GM10248 (cell line): Measurements from ENCODE around the gene HLF.

Experiments used
- CTCF ChIA-PET: fragments of 300-600 bp; sonication (Branson Sonifier 250); formaldehyde crosslinking; extraction: SDS; loops from one replicate; lab custom pipeline; 2021; ENCODE audit warnings: antibody characterized with exemption; lab: Yijun Ruan, JAX
- POLR2A ChIA-PET: fragments of 350-650 bp; sonication (Branson Sonifier 250); formaldehyde crosslinking; extraction: SDS; loops from one replicate; lab custom pipeline; 2020; ENCODE audit warnings: antibody characterized with exemption; lab: Yijun Ruan, JAX
- DNase-seq: peaks from one replicate; pipeline ENCODE4 v3.0.0; 2012; ENCODE audit errors: extremely low spot score
- TF ChIP-seq, protein P1 (sequence below): IDR thresholded peaks from 2 replicates; pipeline ENCODE4 v1.5.1; 2012; ENCODE audit warnings: mild to moderate bottlenecking, low read depth; ENCODE audit errors: extremely low read depth, missing control alignments, control extremely low read depth

HLF gene

DNA sequence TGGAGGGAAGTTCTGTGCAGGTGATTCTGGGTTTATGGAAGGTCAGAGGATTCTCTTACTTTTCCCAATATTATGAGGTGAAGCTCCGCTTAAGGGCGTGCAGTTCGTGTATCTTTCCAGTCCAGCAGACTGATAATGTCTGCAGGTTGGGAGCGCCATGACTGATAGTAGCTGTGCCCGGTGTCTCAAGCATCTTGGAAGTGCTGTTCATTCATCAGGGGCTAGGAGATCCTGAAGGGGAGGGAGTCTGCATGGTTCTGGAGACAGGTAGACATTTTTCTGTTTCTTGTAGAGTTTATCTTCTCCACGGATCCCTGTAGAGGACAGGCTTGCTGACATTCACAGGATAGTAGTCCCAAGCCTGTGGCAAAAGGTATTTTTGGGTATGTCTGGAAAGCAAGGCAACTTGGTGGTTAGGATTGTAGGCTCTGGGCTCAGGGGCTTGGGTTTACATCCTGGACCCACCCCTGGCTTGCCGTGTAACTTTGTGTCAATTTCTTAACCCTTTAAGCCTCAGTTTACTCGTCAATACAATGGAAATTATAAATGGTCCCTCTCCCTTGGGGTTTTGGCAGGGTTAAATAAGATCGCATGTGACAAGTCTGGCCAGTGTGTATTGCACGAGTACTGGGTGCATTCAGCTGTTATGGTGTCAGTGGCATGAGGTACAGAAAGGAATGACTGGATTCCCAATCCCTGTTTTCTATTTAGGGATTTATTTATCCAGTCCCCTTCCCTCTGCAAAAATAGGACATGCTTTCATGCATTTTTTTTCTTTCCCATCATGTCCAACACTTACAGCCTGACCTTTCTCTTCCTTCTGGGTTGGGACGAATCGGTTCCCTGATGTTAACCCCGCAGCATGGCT is 8.2 kb downstream of the HLF start:
- TF ChIP-seq, protein P1, sequence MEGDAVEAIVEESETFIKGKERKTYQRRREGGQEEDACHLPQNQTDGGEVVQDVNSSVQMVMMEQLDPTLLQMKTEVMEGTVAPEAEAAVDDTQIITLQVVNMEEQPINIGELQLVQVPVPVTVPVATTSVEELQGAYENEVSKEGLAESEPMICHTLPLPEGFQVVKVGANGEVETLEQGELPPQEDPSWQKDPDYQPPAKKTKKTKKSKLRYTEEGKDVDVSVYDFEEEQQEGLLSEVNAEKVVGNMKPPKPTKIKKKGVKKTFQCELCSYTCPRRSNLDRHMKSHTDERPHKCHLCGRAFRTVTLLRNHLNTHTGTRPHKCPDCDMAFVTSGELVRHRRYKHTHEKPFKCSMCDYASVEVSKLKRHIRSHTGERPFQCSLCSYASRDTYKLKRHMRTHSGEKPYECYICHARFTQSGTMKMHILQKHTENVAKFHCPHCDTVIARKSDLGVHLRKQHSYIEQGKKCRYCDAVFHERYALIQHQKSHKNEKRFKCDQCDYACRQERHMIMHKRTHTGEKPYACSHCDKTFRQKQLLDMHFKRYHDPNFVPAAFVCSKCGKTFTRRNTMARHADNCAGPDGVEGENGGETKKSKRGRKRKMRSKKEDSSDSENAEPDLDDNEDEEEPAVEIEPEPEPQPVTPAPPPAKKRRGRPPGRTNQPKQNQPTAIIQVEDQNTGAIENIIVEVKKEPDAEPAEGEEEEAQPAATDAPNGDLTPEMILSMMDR = no peak
- DNase-seq = no peak
- POLR2A ChIA-PET = no interaction called here
- CTCF ChIA-PET = interaction anchor here (0.9 kb wide), 1 partner anchor 17 kb away, joined by 3 read pairs; no protein-coding TSS in a partner anchor

DNA sequence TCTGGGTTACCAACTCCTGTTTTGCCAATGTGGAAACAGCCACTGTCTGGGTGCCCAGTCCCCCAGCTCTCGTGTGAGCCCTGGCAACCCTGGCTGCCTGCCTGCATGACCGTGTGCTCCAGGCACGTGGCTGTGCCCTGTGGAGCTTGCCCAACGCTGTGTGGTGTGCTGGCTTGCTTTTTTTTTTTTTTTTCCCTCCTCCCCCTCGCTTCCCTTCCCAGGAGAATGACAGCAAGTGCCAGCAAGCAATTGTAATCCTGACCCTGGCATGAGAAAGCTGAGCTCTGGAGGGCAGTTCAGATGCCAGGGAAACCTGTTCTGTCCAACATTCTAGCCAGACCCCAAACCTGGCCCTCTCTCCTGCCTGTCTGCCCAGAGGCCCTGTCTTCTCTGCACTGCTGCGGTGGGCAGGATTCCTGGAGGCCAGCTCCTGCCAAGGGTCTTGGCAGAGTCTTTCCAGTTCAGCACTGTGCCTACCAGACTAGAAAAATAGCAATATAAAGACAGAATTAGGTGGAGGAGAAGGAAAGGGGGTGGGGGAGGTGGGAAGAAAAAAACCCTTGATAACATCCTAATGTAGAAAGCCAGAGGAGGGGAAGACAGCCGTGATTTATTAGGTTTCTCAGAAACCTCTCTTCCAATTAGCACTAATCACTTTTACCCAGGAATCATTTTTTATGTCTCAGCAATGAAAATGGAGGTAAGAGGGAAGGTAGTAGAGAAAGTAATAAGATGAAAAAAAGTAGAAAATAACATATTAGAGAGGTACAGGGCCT is 9.0 kb downstream of the HLF start:
- no peak for DNase-seq
- ChIA-PET CTCF (interaction anchor here (0.9 kb wide), 1 partner anchor 18 kb away, joined by 3 read pairs; no protein-coding TSS in a partner anchor), POLR2A (no interaction called here)
- TF ChIP-seq, protein P1 = no peak

DNA sequence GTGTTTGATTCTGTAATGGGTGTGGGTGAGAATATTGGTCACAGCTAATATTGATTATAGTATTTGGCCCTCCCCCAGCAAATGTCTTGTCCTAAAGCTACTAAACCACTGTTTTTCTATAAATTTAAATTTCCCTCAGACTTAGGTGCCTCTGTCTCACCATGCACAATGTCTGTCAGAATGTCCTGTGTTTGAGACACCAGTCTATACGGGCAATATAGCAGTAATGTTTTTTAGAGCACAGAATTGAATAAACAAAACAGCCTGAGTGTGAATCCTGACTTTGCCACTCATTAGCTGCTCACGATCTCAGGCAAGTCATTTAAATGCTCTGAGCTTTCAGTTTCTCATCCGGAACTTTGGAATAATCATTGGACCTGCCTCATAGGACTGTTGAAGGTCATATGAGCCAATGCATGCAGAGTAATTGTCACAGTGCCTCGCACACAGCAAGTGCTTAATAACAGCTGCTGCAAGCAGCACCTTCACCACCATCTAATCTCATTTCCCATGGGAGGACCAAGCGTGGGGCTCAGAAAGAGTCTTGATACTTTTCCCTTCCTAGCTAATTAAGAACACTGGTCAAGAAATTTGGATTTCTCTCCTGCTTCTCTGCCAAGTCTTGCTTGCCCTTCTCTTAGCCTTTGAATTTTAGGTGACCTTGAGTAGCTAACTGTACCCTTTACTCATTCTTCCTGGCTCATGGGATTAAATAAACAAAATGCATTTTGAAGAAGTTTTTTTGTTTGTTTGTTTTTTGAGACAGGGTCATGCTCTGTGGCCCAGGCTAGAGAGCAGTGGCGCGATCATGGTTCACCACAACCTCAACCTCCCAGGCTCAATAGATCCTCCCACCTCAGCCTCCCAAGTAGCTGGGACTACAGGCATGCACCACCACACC is 9.8 kb downstream of the HLF start:
- no peak for DNase-seq
- TF ChIP-seq, protein P1 = no peak
- CTCF ChIA-PET = interaction anchor here (1.3 to 2.0 kb wide), 3 partner anchors 8 to 272 kb away, joined by 3 to 5 read pairs (median 5); no protein-coding TSS in a partner anchor
- POLR2A ChIA-PET = no interaction called here

DNA sequence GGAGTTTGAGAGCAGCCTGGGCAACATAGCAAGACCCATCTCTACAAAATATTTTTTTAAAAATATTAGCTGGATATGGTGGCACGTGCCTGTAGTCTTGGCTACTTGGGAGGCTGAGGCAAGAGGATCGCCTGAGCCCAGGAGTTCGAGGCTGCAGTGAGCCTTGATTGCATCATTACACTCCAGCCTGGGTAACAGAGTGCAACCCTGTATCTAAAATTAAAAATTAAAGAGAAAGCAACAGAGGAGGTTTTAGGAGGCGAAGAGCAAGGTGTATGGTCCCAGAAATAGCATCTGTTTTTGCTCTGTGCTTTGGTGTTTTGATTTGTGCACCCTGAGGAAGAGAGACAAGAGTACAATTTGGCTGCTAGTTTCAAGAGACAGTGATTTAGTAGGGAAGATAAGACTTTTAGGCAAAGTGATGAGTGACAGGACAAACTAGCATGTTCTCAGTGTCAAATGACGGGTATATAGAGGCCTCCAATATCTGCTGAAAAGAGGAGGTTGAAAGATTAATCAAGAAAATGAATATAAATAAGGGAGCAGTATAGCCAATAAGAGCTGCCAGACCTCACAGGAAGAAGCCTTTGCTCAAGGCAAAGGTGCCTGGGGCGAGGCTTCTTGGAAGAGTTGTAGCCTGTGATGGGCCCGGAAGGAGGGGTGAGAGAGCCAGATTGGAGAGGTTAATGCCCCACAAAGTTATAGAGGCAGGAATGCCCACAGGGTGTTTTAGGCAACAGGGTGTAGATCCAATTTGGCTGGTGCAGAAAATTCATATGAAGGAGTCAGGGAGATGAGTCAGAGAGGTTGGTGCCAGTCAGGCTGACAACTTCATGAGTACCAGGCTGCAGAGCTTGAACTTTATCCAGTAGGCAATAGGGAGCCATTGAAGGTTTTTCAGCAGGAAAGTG is 11.4 kb downstream of the HLF start:
- ChIA-PET CTCF (interaction anchor here (1.5 to 2.0 kb wide), 2 partner anchors 9 to 274 kb away, joined by 5 read pairs; no protein-coding TSS in a partner anchor), POLR2A (no interaction called here)
- TF ChIP-seq, protein P1 = no peak
- no peak for DNase-seq

DNA sequence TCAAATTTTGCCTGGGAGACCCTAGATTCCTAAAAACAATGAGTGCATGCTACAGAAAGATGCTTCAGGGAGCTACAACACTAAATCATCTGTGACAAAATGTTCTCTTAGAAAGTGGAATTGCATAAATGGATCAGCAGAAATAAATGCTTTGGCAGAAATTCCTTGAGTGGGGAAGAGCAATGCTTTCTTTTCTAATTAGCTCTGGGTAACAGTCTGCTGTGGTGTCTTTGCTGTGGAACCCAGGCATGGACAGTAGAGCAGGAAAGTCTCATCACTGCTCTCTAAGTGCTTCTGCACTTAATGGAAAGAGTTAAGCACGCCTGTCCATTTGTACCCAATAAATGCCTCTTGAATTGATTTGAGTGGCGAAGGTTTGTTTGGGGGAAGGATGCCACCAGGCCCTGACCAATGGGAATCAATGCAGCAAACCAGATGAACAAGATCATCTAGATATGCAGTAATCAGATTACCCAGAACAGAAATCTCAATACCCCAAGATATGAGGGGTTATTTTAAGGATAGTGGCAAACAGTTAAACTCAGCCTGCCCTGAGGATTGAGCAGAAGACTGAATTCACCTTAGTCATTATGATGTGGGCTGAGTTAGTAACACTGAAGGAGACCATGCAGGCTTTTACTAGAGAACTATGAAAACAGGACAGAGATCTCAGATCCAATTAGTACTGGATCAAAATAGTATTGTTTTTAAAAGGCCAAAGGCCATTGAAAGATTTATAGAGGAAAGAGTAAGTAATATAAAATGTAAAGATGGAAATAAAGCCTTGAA is 13.6 kb downstream of the HLF start:
- TF ChIP-seq, protein P1 = no peak
- CTCF ChIA-PET = interaction anchor here (1.1 kb wide), 1 partner anchor 17 kb away, joined by 3 read pairs; no protein-coding TSS in a partner anchor
- DNase-seq = no peak
- POLR2A ChIA-PET = no interaction called here
